Endothelial cell of umbilical vein (primary cell): ENCODE measurements around the gene MLPH. TPM values are rescaled to one million over a fixed set of nuclear protein-coding genes. Genes with fewer than 3 reads are reported as not detected.

Experiments used
- BruUV-seq: library from RNA; stranded (reverse); fragments of 400-500 nt; replicated peaks from 2 replicates; lab custom pipeline; 2021; lab: Mats Ljungman, UMichigan
- CTCF ChIA-PET: fragments of 300-600, 350-600 bp; sonication (Branson Sonifier 250); formaldehyde crosslinking; loops from one replicate; lab custom pipeline; 2021; ENCODE audit warnings: antibody characterized with exemption, inconsistent platforms; lab: Charles Lee
- POLR2A ChIA-PET: fragments of 300-600, 350-600 bp; sonication (Branson Sonifier 250); formaldehyde crosslinking; loops from one replicate; lab custom pipeline; 2021; ENCODE audit warnings: antibody characterized with exemption, inconsistent platforms; lab: Charles Lee
- DNase-seq: peaks from one replicate; pipeline ENCODE4 v3.0.0-alpha.2; 2011; ENCODE audit warnings: low read depth, low spot score
- FAIRE-seq: peaks from 2 replicates; lab custom pipeline; 2011; peaks lifted over from hg19 to GRCh38; lab: Jason Lieb, UNC
- H2AFZ ChIP-seq: 2 replicates; pipeline ENCODE4 v1.6.0; 2012; ENCODE audit warnings: low read depth, low read length, control low read depth, inconsistent platforms
- H3K27ac ChIP-seq: 2 replicates; pipeline ENCODE4 v1.5.1; 2011; ENCODE audit warnings: low read depth, mild to moderate bottlenecking, control low read depth, low read length, moderate library complexity; ENCODE audit not compliant: insufficient read depth
- H3K27me3 ChIP-seq, 2 experiments: 2 replicates each; pipeline versions ENCODE4 v1.6.0 to v1.6.1; 2011; ENCODE audit warnings: low read length in 2 of 2, mixed read lengths in 1 of 2; ENCODE audit not compliant: control insufficient read depth in 2 of 2, insufficient read depth in 2 of 2
- H3K36me3 ChIP-seq, 2 experiments: 2 replicates in 1 of 2; 3 replicates in 1 of 2; pipeline ENCODE4 v1.5.1; 2011; ENCODE audit warnings: low read length in 2 of 2, mild to moderate bottlenecking in 1 of 2, moderate library complexity in 1 of 2; ENCODE audit not compliant: control insufficient read depth in 2 of 2, insufficient read depth in 2 of 2; ENCODE audit errors: extremely low read depth in 1 of 2
- H3K4me1 ChIP-seq: 3 replicates; pipeline ENCODE4 v1.5.1; 2011; ENCODE audit warnings: mild to moderate bottlenecking, low read length; ENCODE audit not compliant: control insufficient read depth, insufficient read depth; ENCODE audit errors: extremely low read depth
- H3K4me2 ChIP-seq: 2 replicates; pipeline ENCODE4 v1.6.1; 2011; ENCODE audit warnings: low read length, control low read depth, mixed read lengths; ENCODE audit not compliant: insufficient read depth
- H3K4me3 ChIP-seq, 3 experiments: fragments of 200-600 bp in 1 of 3; sonication (generic), shearing (Covaris generic) in 1 of 3; replicated peaks in 1 of 3; 2 replicates each; pipeline ENCODE4 v1.5.1; 2011 to 2016; ENCODE audit warnings: control low read depth in 3 of 3, low read length in 3 of 3, mild to moderate bottlenecking in 2 of 3, inconsistent platforms in 1 of 3, low read depth in 1 of 3, moderate library complexity in 1 of 3; ENCODE audit not compliant: insufficient read depth in 1 of 3
- H3K79me2 ChIP-seq: 2 replicates; pipeline ENCODE4 v1.6.0; 2012; ENCODE audit warnings: low read length, inconsistent platforms; ENCODE audit not compliant: control insufficient read depth, insufficient read depth
- H3K9ac ChIP-seq: replicated peaks from 2 replicates; pipeline ENCODE3; 2011; ENCODE audit warnings: low read length, control low read depth; ENCODE audit not compliant: insufficient read depth; ENCODE audit errors: extremely low read depth
- H3K9me1 ChIP-seq: replicated peaks from 3 replicates; pipeline ENCODE4 v1.6.0; 2011; ENCODE audit warnings: mild to moderate bottlenecking, low read length; ENCODE audit not compliant: control insufficient read depth, insufficient read depth; ENCODE audit errors: extremely low read depth
- H3K9me3 ChIP-seq: replicated peaks from 2 replicates; pipeline ENCODE4 v1.5.1; 2012; ENCODE audit warnings: low read length, inconsistent platforms; ENCODE audit not compliant: control insufficient read depth, insufficient read depth
- H4K20me1 ChIP-seq: replicated peaks from 2 replicates; pipeline ENCODE3; 2011; ENCODE audit warnings: mild to moderate bottlenecking, low read length; ENCODE audit not compliant: control insufficient read depth, insufficient read depth; ENCODE audit errors: extremely low read depth
- CTCF ChIP-seq, 2 donors: IDR thresholded peaks; 1 replicate in 1 of 2; 2 replicates in 1 of 2; pipeline ENCODE4 v1.5.1; 2011; ENCODE audit warnings: low read length in 2 of 2, mild to moderate bottlenecking in 2 of 2, moderate library complexity in 2 of 2, control low read depth in 1 of 2, inconsistent platforms in 1 of 2, low read depth in 1 of 2; ENCODE audit not compliant: insufficient read depth in 1 of 2; ENCODE audit errors: extremely low read depth in 1 of 2
- EZH2 ChIP-seq: IDR thresholded peaks from 2 replicates; pipeline ENCODE4 v1.6.1; 2012; ENCODE audit warnings: borderline replicate concordance, low read depth, mild to moderate bottlenecking, moderate library complexity, low read length, inconsistent platforms; ENCODE audit not compliant: severe bottlenecking
- FOS ChIP-seq: IDR thresholded peaks from 2 replicates; pipeline ENCODE4 v1.6.1; 2011; ENCODE audit warnings: mild to moderate bottlenecking, low read length, moderate library complexity, borderline replicate concordance; ENCODE audit not compliant: insufficient read depth
- GATA2 ChIP-seq: IDR thresholded peaks from 2 replicates; pipeline ENCODE4 v1.7.0; 2011; ENCODE audit warnings: low read depth, mild to moderate bottlenecking, moderate library complexity, mixed read lengths, low read length; ENCODE audit not compliant: insufficient read length, insufficient read depth
- JUN ChIP-seq: IDR thresholded peaks from 2 replicates; pipeline ENCODE4 v1.6.1; 2011; ENCODE audit warnings: borderline replicate concordance, low read depth; ENCODE audit not compliant: insufficient read length, insufficient read depth
- MAX ChIP-seq: IDR thresholded peaks from 2 replicates; pipeline ENCODE4 v1.6.1; 2011; ENCODE audit not compliant: insufficient read depth, insufficient read length
- MYC ChIP-seq: IDR thresholded peaks from one replicate; pipeline ENCODE4 v1.6.1; 2011; ENCODE audit warnings: mild to moderate bottlenecking, low read depth, low read length
- POLR2A ChIP-seq: IDR thresholded peaks from 2 replicates; pipeline ENCODE4 v1.6.1; 2012; ENCODE audit warnings: low read depth, mild to moderate bottlenecking, control low read depth, low read length
- POLR2AphosphoS5 ChIP-seq: IDR thresholded peaks from 2 replicates; pipeline ENCODE4 v1.6.1; 2012; ENCODE audit warnings: low read depth, mild to moderate bottlenecking, control low read depth, low read length, moderate library complexity; ENCODE audit not compliant: insufficient read depth
- dilution Hi-C: fragments of 300-500 bp; cut with MboI; formaldehyde crosslinking; loops from one replicate; pipeline ENCODE4 v1.15.0; 2019; ENCODE audit warnings: low sequenced_read_pairs; ENCODE audit not compliant: extremely low pct_ligation_motif_present
- intact Hi-C: fragments of 100-400 bp; cut with micrococcal nuclease; formaldehyde crosslinking; loops from one replicate; pipeline ENCODE4 v1.10.0; 2022
- polyA plus RNA-seq, 4 experiments: library from polyadenylated mRNA; depleted of rRNA in 3 of 4; stranded (reverse) in 3 of 4; unstranded in 1 of 4; fragments of >200 nt; gene quantifications; 2 replicates each; pipeline versions ENCODE4 v1.2.1 to v1.2.3, GENCODE V29; 2011 to 2012; ENCODE audit warnings: missing spikeins in 1 of 4
- total RNA-seq: library from RNA; stranded (reverse); gene quantifications from 2 replicates; pipeline ENCODE4 v1.2.3, GENCODE V29; 2021

Gene MLPH
- total and polyA plus RNA-seq, 2 donors (not counting 3 experiments of a cell fraction or from before 2014, with no cell fraction given), result not detected

GRCh38 chr2:237519506-237520245, 32.6 kb downstream of the MLPH start:
- FAIRE-seq, result no peak
- BruUV-seq, result no TSS peak
- dilution Hi-C loops, result no loop called here

More at GRCh38 chr2:237519506-237520245, 32.6 kb downstream of the MLPH start:
- Histone ChIP-seq H3K36me3 (no peaks in the 10 kb centered on the region), H3K9me1 (no peaks in the 10 kb centered on the region), H3K4me1 (no peaks in the 10 kb centered on the region), H3K4me3 (no peak overlapping the region), H3K27ac (no peak overlapping the region), H3K27me3 (no peaks in the 10 kb centered on the region), H4K20me1 (no peaks in the 10 kb centered on the region), H3K4me2 (no peak overlapping the region), H3K9ac (no peak overlapping the region), H3K9me3 (no peaks in the 10 kb centered on the region), H3K79me2 (no peaks in the 10 kb centered on the region), H2AFZ (no peak overlapping the region)
- CTCF ChIA-PET, result interaction anchor here (0.8 kb wide), 1 partner anchor 53 kb away, joined by 5 read pairs; no protein-coding TSS in a partner anchor
- DNase-seq, result no peak
- POLR2A ChIA-PET, result no interaction called here
- TF ChIP-seq MYC (no peak), FOS (no peak), JUN (no peak), POLR2A (no peak), CTCF (IDR thresholded peaks at IDR 0.05; ENCODE audit: extremely low read depth in 1 of 2, insufficient read depth in 1 of 2, low read depth in 1 of 2, low read length in 2 of 2) (no peak), MAX (no peak), GATA2 (no peak), EZH2 (no peak), POLR2AphosphoS5 (no peak)
- intact Hi-C loops, result loop anchor here (10.0 kb wide), 1 partner anchor 745 kb away; no protein-coding TSS in a partner anchor
